GM15510 (cell line): ENCODE data around the gene RNF40.

Experiments used
- POLR2A ChIP-seq: IDR thresholded peaks from 3 replicates; pipeline ENCODE4 v1.6.1; 2011; ENCODE audit warnings: borderline replicate concordance; ENCODE audit not compliant: insufficient read length; ENCODE audit errors: extremely low read depth

RNF40 gene

DNA sequence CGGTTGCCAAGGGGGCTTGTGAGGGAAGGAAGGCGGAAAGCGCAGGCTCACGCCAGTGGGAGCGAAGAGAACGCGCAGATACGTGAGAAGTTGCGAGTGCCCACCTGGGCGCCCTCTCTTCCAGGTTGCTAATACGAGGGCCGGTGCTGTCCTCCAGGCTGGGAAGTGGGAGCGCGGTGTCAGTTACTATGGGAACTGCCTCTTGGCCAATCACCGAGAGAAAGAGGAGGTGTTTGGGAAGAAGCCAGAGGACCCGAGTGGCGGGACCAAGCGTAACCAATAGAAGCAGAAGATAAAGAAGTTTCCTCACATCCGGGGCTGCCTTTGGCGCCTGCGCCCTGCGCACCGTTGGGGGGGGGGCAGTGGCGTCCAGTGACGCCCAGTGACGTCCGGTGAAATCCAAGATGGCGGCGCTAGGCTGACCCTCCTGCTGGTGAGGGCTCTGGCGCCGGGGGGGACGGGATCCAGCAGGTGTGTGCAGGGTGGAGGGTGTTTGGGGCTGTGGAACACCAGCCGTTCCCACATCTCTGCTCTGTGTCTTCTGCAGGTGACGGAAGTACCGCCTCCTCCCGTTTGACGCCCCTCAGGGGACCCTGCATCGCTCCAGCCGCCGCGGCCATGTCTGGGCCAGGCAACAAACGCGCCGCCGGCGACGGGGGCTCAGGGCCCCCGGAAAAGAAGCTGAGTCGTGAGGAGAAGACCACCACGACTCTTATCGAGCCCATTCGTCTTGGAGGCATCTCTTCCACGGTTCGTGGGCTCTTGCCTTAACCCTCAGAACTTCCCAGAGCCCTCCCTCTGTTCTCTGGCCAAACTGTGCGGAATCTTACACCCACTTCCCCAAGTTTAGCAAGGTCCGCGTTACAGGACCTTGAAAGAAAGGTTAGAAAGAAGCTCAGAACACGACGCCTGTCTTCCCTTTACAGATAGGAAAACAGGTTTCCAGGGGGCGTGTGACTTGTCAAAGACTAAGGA is at the start of gene RNF40, which contains the start of gene CFAP119:
TSS of gene RNF40 (plus strand) at position 395 of the 975 bp plus-strand sequence. CDS start at position 619, 224 bp downstream.
TSS of gene CFAP119 (minus strand) at position 135 of the 975 bp plus-strand sequence. CDS start 314 bp downstream, outside the sequence.
- peak; percentile 87 for TF ChIP-seq POLR2A

DNA sequence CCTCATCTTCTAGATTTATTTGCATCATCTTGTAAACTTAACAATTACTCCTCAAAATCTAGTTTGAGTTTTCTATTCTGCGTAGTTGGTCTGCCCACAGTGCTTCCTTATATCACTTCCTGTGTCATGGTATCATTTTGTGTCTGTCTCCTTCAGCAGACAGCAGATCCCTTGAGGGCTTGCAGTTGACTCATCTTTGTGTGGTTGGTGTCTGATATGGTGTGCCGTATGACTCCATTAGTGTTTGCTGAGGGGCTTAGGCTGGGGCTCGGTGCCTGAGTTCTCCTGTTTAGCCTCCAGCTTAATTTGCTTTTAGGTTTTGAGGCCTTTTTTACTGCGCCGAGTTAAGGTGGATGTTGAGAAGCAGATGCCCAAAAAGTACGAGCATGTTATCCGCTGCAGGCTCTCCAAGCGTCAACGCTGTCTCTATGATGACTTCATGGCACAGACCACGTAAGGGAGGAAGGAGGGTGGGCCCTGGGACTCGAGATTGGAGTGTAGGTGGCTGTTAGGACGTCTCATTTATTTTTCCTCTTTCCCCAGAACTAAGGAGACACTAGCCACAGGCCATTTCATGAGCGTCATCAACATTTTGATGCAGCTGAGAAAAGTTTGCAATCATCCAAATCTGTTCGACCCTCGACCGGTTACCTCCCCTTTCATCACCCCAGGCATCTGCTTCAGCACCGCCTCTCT is 46.2 kb upstream of the RNF40 start:
- no peak for TF ChIP-seq POLR2A

DNA sequence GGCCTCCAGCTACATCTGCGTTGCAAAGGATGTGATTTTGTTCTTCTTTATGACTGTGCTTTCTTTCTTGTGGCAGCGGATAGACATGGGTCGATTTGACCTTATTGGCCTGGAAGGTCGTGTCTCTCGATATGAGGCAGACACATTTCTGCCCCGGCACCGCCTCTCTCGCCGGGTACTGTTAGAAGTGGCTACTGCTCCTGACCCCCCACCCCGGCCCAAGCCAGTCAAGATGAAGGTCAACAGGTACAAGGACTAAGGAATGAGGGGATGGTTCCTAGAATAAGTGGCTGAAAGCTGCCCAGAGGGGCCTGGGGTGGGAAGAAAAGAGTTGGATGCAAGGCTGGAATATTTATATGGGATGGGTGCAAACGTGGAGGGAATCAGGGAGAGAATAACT is 42.0 kb upstream of the RNF40 start:
- TF ChIP-seq POLR2A = no peak

GRCh38 chr16:30720694-30721093 is 41.4 kb upstream of the RNF40 start:
- no peak for TF ChIP-seq POLR2A

DNA sequence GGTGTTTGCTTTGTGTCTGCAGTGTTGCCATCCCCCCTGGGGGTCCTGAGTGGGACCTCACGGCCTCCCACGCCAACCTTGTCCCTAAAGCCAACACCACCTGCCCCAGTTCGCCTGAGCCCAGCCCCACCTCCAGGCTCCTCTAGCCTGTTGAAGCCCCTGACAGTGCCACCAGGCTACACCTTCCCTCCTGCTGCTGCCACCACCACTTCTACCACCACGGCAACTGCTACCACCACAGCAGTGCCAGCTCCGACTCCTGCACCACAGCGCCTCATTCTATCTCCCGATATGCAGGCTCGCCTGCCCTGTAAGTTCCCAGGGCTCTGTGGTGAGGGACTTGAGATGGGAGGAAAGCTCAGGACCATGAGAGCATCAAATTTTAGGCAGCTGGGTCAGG is 41.0 kb upstream of the RNF40 start:
- no peak for TF ChIP-seq POLR2A

DNA sequence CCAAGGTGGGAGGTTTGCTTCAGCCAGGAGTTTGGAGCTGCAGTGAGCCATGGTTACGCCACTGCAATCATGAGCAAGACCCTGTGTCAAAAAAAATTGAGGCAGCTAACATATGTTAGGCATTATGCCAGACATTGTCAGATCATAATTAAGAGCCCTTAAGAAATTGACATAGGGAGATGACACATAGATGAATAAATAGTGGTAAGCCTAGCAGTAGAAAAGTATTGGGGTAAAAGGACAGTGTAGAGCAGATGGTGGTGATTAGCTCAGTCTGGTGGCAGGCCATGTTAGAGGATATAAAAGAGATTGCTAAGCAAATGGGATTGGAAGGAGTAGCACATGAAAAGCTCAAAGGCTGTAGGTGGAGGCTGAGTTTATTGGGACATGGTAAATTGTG is 40.5 kb upstream of the RNF40 start:
- no peak for TF ChIP-seq POLR2A

- TF ChIP-seq POLR2A = no peak
Measured at GRCh38 chr16:30722443-30722842, 39.7 kb upstream of the RNF40 start.

DNA sequence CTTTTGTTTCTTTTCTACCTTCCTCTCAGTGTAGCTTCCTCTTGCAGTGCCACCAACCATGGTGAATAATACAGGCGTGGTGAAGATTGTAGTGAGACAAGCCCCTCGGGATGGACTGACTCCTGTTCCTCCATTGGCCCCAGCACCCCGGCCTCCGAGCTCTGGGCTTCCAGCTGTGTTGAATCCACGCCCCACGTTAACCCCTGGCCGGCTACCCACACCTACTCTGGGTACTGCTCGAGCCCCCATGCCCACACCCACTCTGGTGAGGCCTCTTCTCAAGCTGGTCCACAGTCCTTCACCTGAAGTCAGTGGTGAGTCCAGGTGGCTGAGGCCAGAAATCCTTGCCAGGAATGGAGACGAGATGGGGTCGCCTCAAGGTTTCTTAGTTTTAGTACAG is 39.2 kb upstream of the RNF40 start:
- TF ChIP-seq POLR2A = no peak

- no peak for TF ChIP-seq POLR2A
Measured at GRCh38 chr16:30723725-30724355, 38.3 kb upstream of the RNF40 start.

DNA sequence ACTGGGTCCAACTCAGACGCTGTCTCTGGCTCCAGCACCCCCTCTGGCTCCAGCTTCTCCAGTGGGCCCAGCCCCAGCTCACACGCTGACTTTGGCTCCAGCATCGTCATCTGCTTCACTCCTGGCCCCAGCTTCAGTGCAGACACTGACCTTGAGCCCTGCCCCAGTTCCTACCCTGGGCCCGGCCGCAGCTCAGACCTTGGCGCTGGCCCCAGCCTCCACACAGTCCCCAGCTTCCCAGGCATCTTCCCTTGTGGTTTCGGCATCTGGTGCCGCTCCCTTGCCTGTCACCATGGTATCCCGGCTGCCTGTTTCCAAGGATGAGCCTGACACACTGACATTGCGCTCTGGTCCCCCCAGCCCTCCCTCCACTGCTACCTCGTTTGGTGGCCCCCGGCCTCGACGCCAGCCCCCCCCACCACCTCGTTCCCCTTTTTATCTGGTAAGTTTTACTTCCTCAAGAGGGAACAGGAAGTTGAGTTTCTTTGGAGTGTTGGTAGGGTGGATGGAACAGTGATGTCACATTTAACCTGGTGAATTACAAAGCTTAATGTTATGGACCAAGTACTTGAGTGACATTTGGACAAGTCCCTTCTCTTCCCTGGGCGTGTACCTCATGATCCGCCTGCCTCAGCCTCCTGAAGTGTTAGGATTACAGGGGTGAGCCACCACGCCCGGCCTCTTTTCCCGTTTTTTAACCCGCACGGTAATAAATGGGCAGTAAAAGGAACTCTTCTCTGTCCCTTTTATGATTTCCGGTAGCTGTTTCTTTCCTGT is 37.3 kb upstream of the RNF40 start:
- no peak for TF ChIP-seq POLR2A

- no peak for TF ChIP-seq POLR2A
Measured at GRCh38 chr16:30725418-30725792, 36.7 kb upstream of the RNF40 start.

- no peak for TF ChIP-seq POLR2A
Measured at GRCh38 chr16:30728321-30728720, 33.8 kb upstream of the RNF40 start.

- no peak for TF ChIP-seq POLR2A
Measured at GRCh38 chr16:30728899-30729672, 33.0 kb upstream of the RNF40 start.

GRCh38 chr16:30731411-30731810 is 30.7 kb upstream of the RNF40 start:
- no peak for TF ChIP-seq POLR2A

- no peak for TF ChIP-seq POLR2A
Measured at GRCh38 chr16:30736995-30737793, 24.9 kb upstream of the RNF40 start.
